HG02798 (cell line): Measurements from ENCODE around the gene FFAR2.
A peak's percentile ranks its signal among the peaks of the same experiment; 100 is the strongest.
"Not testable (repeated sequence)": the region's sequence is repeated elsewhere in the genome, so short reads cannot be mapped to it uniquely, and the experiment has no call there.

Source experiments
- ATAC-seq: cut with Tn5 transposase; IDR thresholded peaks from one replicate; pipeline ENCODE4 v1.9.1; 2021; ENCODE audit warnings: mild to moderate bottlenecking; ENCODE audit not compliant: unreplicated experiment, poor library complexity

FFAR2 gene

GRCh38 chr19:35447606-35448469 lies at the start of gene FFAR2:
TSS of gene FFAR2 (plus strand) at chr19:35448257. CDS start at chr19:35449715, 1,458 bp downstream.
- no peak for ATAC-seq

GRCh38 chr19:35398570-35398969 lies 49.5 kb upstream of the FFAR2 start:
- ATAC-seq, result no peak

- ATAC-seq, result no peak
Observed at GRCh38 chr19:35399231-35399630, 48.8 kb upstream of the FFAR2 start.

GRCh38 chr19:35399948-35400772 lies 47.9 kb upstream of the FFAR2 start:
- ATAC-seq, result no peak

DNA sequence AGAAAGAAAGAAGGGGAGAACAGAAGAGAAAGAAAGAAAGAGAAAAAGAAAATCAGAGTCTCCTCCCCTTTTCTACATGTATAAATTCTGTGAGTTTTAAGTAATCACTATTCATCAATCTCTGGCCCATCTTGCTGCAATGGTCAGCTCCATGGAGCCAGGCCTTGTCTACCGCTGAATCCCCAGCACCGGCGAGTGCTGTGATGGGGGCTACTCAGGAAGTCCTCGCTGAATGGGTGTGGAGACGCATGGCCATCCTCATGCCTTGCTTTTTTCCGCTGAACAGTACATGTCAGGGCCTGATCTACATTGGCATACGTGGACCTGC lies 47.3 kb upstream of the FFAR2 start:
- ATAC-seq, result no peak

DNA sequence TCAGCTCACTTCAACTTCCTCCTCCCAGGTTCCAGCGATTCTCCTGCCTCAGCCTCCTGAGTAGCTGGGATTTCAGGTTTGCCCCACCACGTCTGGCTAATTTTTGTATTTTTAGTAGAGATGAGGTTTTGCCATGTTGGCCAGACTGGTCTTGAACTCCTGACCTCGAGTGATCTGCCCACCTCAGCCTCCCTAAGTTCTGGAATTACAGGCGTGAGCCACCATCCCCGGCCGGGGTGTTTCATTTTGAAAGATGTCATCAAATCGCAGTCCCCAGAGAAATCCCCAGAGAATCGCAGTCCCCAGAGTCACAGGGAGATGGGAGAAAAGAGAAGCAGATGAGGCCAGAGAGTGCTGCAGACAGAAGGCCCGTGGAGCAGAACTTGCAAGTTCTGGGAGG lies 46.6 kb upstream of the FFAR2 start:
- ATAC-seq, result not testable (repeated sequence)

DNA sequence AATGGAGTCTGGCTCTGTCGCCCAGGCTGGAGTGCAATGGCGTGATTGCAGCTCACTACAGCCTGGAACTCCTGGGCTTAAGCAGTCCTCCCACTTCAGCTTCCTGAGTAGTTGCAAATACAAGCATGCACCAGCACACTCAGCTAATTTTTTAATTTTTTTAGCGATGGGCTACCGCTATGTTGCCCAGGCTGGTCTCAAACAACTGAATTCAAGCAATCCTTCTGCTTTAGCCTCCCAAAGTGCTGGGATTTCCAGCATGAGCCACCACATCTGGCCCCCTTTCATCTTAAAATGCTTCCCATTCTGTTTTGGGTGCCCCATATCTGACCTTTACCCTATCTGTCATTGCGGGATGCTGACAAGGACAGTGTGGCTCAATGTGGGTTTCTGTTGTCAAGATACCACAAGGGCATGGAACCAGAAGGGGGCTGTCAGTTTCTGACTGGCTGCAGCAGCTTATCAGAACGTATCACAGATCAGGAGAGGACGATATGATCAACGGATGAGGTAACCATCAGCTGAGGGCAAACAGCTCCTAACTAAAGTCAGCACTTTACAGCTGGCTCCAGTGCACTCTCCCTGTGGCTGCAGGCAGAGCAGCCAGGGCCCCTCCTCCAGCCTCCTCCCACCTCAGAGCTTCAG lies 44.8 kb upstream of the FFAR2 start:
- ATAC-seq, result no peak

DNA sequence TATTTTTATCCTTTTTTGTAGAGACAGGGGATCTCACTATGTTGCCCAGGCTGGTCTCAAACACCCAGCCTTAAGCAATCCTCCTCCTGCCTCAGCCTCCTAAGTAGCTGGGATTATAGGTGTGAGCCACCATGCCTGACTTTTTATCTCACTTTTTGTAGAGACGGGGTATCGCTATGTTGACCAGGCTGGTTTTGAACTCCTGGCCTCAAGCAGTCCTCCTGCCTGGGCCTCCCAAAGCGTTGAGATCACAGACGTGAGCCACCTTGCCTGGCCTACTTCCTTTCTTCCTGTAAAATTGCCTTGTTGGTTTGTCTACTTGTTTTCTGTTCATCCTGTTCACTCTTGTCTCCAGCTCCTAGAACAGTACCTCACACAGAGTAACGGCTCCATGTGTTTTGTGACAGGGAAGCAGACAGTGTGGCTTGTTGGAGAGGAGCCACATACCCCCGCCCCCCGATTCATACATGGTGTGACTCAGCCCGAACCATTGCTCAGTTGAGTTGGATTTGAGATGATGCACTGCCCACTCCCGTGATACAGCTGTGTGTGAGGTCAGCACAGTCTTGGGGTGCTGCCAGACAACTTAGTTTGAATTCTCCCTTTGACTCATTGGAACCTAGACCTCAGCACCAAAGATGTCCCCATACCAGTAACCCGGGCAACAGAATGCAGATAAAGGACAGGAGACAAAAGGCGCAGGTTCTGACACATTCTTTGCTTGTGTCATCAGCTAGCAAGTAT lies 43.0 kb upstream of the FFAR2 start:
- ATAC-seq, result peak; percentile 72

DNA sequence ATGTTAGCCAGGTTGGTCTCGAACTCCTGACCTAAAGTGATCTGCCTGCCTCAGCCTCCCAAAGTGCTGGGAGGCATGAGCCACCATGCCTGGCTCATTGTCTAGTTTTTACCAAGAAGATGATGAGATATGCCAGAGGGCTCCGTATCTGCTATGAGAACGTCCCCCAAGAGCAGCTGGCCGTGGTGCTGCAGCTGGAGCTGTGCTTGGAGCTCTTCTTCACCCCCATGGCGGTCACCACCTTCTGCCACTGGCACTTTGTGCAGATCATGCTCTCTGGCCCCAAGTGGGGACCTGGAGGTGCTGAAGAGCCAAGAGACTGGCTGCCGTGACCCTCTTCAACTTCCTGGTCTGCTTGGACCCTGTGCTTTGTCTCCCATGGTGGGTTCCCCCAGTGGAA lies 40.4 kb upstream of the FFAR2 start:
- ATAC-seq, result no peak

- ATAC-seq, result peak; percentile 74
Observed at GRCh38 chr19:35408284-35409171, 39.5 kb upstream of the FFAR2 start.

DNA sequence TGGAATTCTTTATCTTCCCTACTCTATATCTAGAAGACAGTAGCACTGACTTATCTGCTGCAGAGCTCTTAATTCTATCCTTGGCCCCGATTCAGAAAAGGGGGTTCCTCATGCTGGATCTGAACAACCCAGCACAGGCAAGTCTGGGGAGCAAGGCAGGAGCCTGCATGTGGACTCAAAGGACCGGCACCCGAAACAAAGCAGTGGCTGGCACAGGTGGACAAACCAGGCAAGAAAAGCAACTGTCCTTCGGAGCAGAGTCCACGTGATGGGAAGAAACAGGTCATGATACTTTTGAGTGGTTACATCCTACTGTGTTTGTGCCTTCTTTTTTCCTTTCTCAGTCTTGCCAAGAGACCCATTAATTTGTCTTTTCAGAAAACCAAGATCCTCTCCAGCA lies 38.9 kb upstream of the FFAR2 start:
- ATAC-seq, result no peak

DNA sequence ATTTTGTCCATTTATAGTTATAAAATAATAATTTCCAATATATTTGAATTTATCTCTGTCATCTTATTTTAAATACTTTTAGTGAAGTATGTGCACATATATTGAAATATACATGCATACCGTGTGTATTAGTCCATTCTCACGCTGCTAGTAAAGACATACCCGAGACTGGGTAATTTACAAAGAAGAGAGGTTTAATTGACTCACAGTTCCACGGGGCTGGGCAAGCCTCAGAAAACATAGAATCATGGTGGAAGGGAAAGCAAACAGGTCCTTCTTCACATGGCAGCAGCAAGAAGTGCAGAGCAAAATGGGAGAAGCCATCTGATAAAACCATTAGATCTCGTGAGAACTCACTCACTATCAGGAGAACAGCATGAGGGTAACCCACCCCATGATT lies 37.6 kb upstream of the FFAR2 start:
- ATAC-seq, result no peak

DNA sequence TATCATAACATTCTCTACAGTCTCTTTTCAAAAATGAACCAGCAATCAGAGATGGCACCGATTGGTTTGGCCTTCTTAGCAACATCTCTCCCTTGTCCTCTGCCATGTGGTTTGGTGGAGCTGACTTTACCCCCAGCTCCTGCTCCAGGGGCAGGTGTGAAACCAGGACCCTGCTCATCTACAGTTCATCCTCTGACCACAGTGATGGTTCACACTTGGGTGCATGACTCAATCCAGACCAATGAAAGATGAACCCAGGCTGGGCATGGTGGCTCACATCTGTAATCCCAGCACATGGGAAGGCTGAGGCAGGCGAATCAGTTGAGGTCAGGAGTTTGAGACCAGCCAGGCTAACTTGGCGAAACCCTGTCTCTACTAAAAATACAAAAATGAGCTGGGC lies 33.6 kb upstream of the FFAR2 start:
- ATAC-seq, result no peak

DNA sequence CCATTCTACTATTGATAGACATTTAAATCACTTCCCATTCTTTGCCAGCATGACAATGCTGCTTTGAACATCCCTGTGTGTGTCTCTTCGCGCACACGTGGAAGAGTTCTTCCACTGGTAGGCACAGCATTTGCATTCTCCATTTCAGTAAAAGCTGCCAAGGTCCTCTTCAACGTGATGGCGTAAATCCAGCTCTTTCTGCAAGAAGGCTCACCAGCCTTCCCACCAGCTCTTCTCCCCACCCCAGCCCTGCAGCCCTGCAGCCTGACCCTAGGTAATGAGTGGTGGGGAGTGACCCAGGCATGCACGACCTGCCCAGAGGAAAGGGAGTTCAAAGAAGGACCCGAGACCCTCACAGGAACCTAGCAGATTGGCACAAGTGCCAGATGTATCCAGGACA lies 31.7 kb upstream of the FFAR2 start:
- no peak for ATAC-seq

DNA sequence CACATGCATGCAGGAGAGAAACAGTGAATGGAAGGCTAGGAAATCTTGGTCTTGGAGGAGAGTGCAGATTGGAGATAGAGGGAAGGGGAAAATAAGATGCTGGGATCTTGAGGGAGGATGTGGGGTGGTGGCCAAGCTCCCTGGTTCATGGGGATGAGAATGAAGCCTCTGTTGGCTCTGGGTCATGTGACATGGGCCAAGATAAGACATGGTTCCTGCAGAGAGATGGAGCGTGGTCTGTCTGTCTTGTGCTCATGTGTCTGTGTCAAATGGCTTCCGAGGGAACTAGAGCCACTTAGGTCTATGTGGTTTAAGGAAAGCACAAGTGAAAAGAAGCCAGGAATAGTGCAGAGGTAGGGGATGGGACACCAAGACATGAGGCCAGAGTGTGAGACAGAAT lies 30.8 kb upstream of the FFAR2 start:
- no peak for ATAC-seq

DNA sequence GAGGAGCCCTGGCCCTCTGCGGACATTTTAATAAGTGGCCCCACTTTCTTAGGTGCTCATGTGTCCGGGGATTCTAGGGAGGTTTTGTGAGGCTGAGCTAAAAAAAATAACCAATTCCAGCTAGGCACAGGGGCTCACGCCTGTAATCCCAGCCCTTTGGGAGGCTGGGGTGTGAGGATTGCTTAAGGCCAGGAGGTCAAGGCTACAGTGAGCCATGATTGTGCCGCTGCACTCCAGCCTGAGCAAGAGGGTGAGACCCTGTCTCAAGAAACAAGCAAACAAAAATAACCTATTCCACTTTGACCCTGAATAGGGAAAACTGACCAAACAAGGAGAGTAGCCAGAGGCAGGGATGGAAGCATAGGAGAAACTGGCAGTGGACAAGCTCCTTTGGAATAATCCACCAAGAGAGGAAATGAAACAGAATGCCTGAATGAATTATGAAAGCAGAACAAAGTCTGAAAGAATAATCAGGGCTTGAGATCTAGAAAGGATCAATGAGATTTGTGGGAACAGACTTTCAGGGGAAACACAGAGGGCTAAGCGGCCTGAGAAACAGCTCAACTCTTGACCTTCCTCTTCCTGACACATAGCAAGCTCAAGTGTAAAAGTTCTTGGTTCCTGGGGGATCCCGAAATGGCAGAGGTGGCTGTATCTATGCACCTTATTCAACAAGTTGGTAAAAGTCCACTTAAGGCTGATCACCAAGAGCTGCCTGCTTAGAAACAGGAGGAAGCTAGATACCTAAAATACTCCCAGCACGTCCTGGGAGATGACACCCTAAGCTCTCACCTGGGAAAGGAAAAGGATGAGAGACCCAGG lies 30.1 kb upstream of the FFAR2 start:
- no peak for ATAC-seq

DNA sequence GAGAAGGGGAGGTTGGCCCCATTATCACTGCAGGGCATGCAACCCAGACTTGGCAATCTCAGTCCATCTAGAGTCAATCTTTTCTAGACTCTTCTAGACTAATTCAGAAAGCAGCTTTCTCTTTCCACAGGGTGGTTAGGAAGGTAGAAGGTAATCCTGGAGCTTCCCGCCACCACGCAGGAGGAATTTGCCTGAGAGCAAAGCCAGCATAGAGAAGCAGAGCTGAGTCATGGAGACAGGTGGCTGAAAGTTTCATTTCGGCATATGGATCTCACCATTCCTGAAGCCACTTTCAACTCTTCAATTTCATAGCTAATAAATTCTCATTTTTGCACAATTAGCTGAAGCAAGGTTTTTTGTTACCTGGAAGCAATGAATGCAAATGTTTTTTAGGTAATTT lies 29.0 kb upstream of the FFAR2 start:
- ATAC-seq, result no peak

- ATAC-seq, result no peak
Observed at GRCh38 chr19:35419805-35420204, 28.3 kb upstream of the FFAR2 start.

GRCh38 chr19:35421362-35421761 lies 26.7 kb upstream of the FFAR2 start:
- no peak for ATAC-seq
